GM19240 (cell line): ENCODE measurements around the gene FBXL14.
A peak's percentile ranks its signal among the peaks of the same experiment; 100 is the strongest.

ENCODE experiments used
- DNase-seq: peaks from one replicate; pipeline ENCODE4 v3.0.0; 2011; ENCODE audit warnings: low spot score; ENCODE audit not compliant: insufficient read length

FBXL14 gene

GRCh38 chr12:1594006-1594260 lies 448 bp downstream of the FBXL14 start:
- DNase-seq: peak; percentile 21

- DNase-seq: no peak
Observed at GRCh38 chr12:1593174-1594005, 991 bp downstream of the FBXL14 start.

- DNase-seq: peak; percentile 29
Observed at GRCh38 chr12:1592444-1593173, 1.8 kb downstream of the FBXL14 start.

- no peak for DNase-seq
Observed at GRCh38 chr12:1591543-1591942, 2.8 kb downstream of the FBXL14 start.

GRCh38 chr12:1591034-1591433 lies 3.3 kb downstream of the FBXL14 start:
- DNase-seq: no peak

GRCh38 chr12:1590221-1590979 lies 4.0 kb downstream of the FBXL14 start:
- no peak for DNase-seq

- no peak for DNase-seq
Observed at GRCh38 chr12:1588575-1588947, 5.8 kb downstream of the FBXL14 start.

- no peak for DNase-seq
Observed at GRCh38 chr12:1587927-1588574, 6.3 kb downstream of the FBXL14 start.

- DNase-seq: no peak
Observed at GRCh38 chr12:1584326-1584725, 10.1 kb downstream of the FBXL14 start.

GRCh38 chr12:1583421-1584078 lies 10.8 kb downstream of the FBXL14 start:
- peak; percentile 52 for DNase-seq

GRCh38 chr12:1582709-1583050 lies 11.7 kb downstream of the FBXL14 start:
- no peak for DNase-seq

GRCh38 chr12:1581973-1582708 lies 12.2 kb downstream of the FBXL14 start:
- no peak for DNase-seq

GRCh38 chr12:1580526-1580925 lies 13.9 kb downstream of the FBXL14 start:
- DNase-seq: no peak

GRCh38 chr12:1579651-1580435 lies 14.5 kb downstream of the FBXL14 start:
- no peak for DNase-seq

GRCh38 chr12:1576410-1577241 lies 17.8 kb downstream of the FBXL14 start:
- DNase-seq: no peak

GRCh38 chr12:1575408-1576401 lies 18.7 kb downstream of the FBXL14 start:
- no peak for DNase-seq

GRCh38 chr12:1574865-1575259 lies 19.5 kb downstream of the FBXL14 start:
- DNase-seq: no peak
